WTC11 (cell line): ENCODE data around the gene CDIPT. TPM values are rescaled to one million over a fixed set of nuclear protein-coding genes. Genes with fewer than 3 reads are reported as not detected.
A peak's percentile ranks its signal among the peaks of the same experiment; 100 is the strongest.

ENCODE experiments used
- ATAC-seq: fragments of 200-7000 bp; cut with Tn5 transposase; 2 replicates; pipeline ENCODE4 v1.10.0; 2021; ENCODE audit warnings: mild to moderate bottlenecking, moderate library complexity
- CTCF ChIA-PET: fragments of 300-600 bp; sonication (Branson Sonifier 250); formaldehyde crosslinking; loops from one replicate; lab custom pipeline; 2021; ENCODE audit warnings: antibody characterized with exemption; lab: Charles Lee
- POLR2A ChIA-PET: fragments of 350-600 bp; sonication (Branson Sonifier 250); formaldehyde crosslinking; loops from one replicate; lab custom pipeline; 2021; ENCODE audit warnings: antibody characterized with exemption; lab: Charles Lee
- DNase-seq: peaks from one replicate; pipeline ENCODE4 v3.0.0; 2021; ENCODE audit warnings: low spot score
- H3K27ac Mint-ChIP-seq: 2 replicates; pipeline ENCODE4 v1.8.0; 2021; ENCODE audit warnings: mixed read lengths
- H3K27me3 Mint-ChIP-seq: 2 replicates; pipeline ENCODE4 v1.8.0; 2021; ENCODE audit warnings: low read depth, mild to moderate bottlenecking, moderate library complexity, mixed read lengths
- H3K36me3 Mint-ChIP-seq: 2 replicates; pipeline ENCODE4 v1.8.0; 2021; ENCODE audit warnings: mixed read lengths
- H3K4me1 Mint-ChIP-seq: 2 replicates; pipeline ENCODE4 v1.8.0; 2022; ENCODE audit warnings: mixed read lengths
- H3K4me3 Mint-ChIP-seq: 2 replicates; pipeline ENCODE4 v1.8.0; 2021; ENCODE audit warnings: mild to moderate bottlenecking, moderate library complexity, mixed read lengths
- H3K9me3 Mint-ChIP-seq: 2 replicates; pipeline ENCODE4 v1.8.0; 2021; ENCODE audit warnings: mixed read lengths
- AR ChIP-seq: fragments of 250-450 bp; sonication (Bioruptor Pico); IDR thresholded peaks from 2 replicates; pipeline ENCODE4 v1.9.0; 2021; ENCODE audit warnings: mild to moderate bottlenecking
- ATF6 ChIP-seq: sonication (generic); formaldehyde crosslinking; IDR thresholded peaks from 2 replicates; pipeline ENCODE4 v1.8.1; 2023; ENCODE audit warnings: mild to moderate bottlenecking, missing genetic modification reagents
- CDX4 ChIP-seq: fragments of 250-450 bp; sonication (Bioruptor Pico); IDR thresholded peaks from 2 replicates; pipeline ENCODE4 v1.9.0; 2021; ENCODE audit warnings: moderate library complexity, mild to moderate bottlenecking, inconsistent platforms, borderline replicate concordance
- CREB1 ChIP-seq: sonication (generic); formaldehyde crosslinking; IDR thresholded peaks from 2 replicates; pipeline ENCODE4 v1.8.0; 2023; ENCODE audit warnings: mild to moderate bottlenecking, missing genetic modification reagents
- ETV6 ChIP-seq: sonication (generic); formaldehyde crosslinking; IDR thresholded peaks from 2 replicates; pipeline ENCODE4 v1.8.1; 2022; ENCODE audit warnings: mild to moderate bottlenecking, missing genetic modification reagents
- FOXP1 ChIP-seq: sonication (generic); formaldehyde crosslinking; IDR thresholded peaks from 2 replicates; pipeline ENCODE4 v1.8.0; 2022; ENCODE audit warnings: missing genetic modification reagents, mild to moderate bottlenecking, moderate library complexity, borderline replicate concordance
- IRF2 ChIP-seq: sonication (generic); formaldehyde crosslinking; IDR thresholded peaks from 2 replicates; pipeline ENCODE4 v1.8.0; 2022; ENCODE audit warnings: low read depth, missing genetic modification reagents, borderline replicate concordance
- MAX ChIP-seq: sonication (generic); formaldehyde crosslinking; IDR thresholded peaks from 2 replicates; pipeline ENCODE4 v1.8.0; 2022; ENCODE audit warnings: mild to moderate bottlenecking, missing genetic modification reagents
- MLX ChIP-seq: sonication (generic); formaldehyde crosslinking; IDR thresholded peaks from 2 replicates; pipeline ENCODE4 v1.8.1; 2023; ENCODE audit warnings: mild to moderate bottlenecking, missing genetic modification reagents, moderate library complexity
- NR1H2 ChIP-seq: sonication (generic); formaldehyde crosslinking; IDR thresholded peaks from 2 replicates; pipeline ENCODE4 v1.9.0; 2021; ENCODE audit warnings: mild to moderate bottlenecking, moderate library complexity, missing genetic modification reagents
- SMAD3 ChIP-seq: sonication (generic); formaldehyde crosslinking; IDR thresholded peaks from 2 replicates; pipeline ENCODE4 v1.8.0; 2022; ENCODE audit warnings: missing genetic modification reagents, mild to moderate bottlenecking, borderline replicate concordance
- SMAD4 ChIP-seq: sonication (generic); formaldehyde crosslinking; IDR thresholded peaks from 2 replicates; pipeline ENCODE4 v1.8.0; 2022; ENCODE audit warnings: mild to moderate bottlenecking, missing genetic modification reagents
- SOX15 ChIP-seq: fragments of 250-450 bp; sonication (Bioruptor Pico); IDR thresholded peaks from 2 replicates; pipeline ENCODE4 v1.9.0; 2021; ENCODE audit warnings: mild to moderate bottlenecking
- STAT6 ChIP-seq: sonication (generic); formaldehyde crosslinking; conservative IDR thresholded peaks from 2 replicates; pipeline ENCODE4 v1.8.1; 2023; ENCODE audit warnings: mild to moderate bottlenecking, low read depth, missing genetic modification reagents, moderate library complexity
- TEAD1 ChIP-seq: sonication (generic); formaldehyde crosslinking; IDR thresholded peaks from 2 replicates; pipeline ENCODE4 v1.8.0; 2022; ENCODE audit warnings: mild to moderate bottlenecking, missing genetic modification reagents
- TEAD4 ChIP-seq: sonication (generic); formaldehyde crosslinking; IDR thresholded peaks from 2 replicates; pipeline ENCODE4 v1.8.0; 2022; ENCODE audit warnings: mild to moderate bottlenecking, missing genetic modification reagents
- USF2 ChIP-seq: sonication (generic); formaldehyde crosslinking; IDR thresholded peaks from 2 replicates; pipeline ENCODE4 v1.8.1; 2023; ENCODE audit warnings: mild to moderate bottlenecking, missing genetic modification reagents, moderate library complexity
- ZMAT4 ChIP-seq: fragments of 250-450 bp; sonication (Bioruptor Pico); IDR thresholded peaks from 2 replicates; pipeline ENCODE4 v1.9.0; 2021; ENCODE audit warnings: mild to moderate bottlenecking
- ZNF423 ChIP-seq: fragments of 250-450 bp; sonication (Bioruptor Pico); IDR thresholded peaks from 2 replicates; pipeline ENCODE4 v2.1.2; 2022; ENCODE audit warnings: mild to moderate bottlenecking, moderate library complexity
- ZSCAN18 ChIP-seq: fragments of 250-450 bp; sonication (Bioruptor Pico); IDR thresholded peaks from 2 replicates; pipeline ENCODE4 v2.1.2; 2022; ENCODE audit warnings: mild to moderate bottlenecking, moderate library complexity
- total RNA-seq: library from RNA; stranded (reverse); gene quantifications from 3 replicates; pipeline ENCODE4 v1.2.3, GENCODE V29; 2021

CDIPT gene
- total RNA-seq, 1 experiment from 2014 or later, result 71.7 TPM

- TF ChIP-seq MLX (CRISPR knock-in tag), result no peak
Observed at GRCh38 chr16:29816694-29817441, 46.2 kb downstream of the CDIPT start (continued).

- ChIA-PET CTCF (interaction anchor here (0.5 to 5.7 kb wide), 35 partner anchors 9 to 249 kb away, joined by 3 to 81 read pairs (median 4); partner anchors contain the start of genes ALDOA, ASPHD1, CDIPT and HIRIP3), POLR2A (interaction anchor here (0.6 to 2.9 kb wide), 9 partner anchors 9 to 272 kb away, joined by 3 to 12 read pairs (median 5); partner anchors contain the start of gene MAZ)
- TF ChIP-seq ZNF423 (0 out of 2 replicates have a peak, but pooled peaks have one; percentile 28), SMAD3 (CRISPR knock-in tag) (peak; percentile 67; the same call in 1 of the 2 replicates), AR (no peak), TEAD1 (peak; percentile 80; the same call in 1 of the 2 replicates), CREB1 (CRISPR knock-in tag) (0 out of 2 replicates have a peak, but pooled peaks have one; percentile 15), USF2 (CRISPR knock-in tag) (peak; percentile 62), ETV6 (CRISPR knock-in tag) (peak; percentile 95), SOX15 (CRISPR knock-in tag) (no peak), CDX4 (CRISPR knock-in tag) (no peak), ZSCAN18 (no peak), IRF2 (CRISPR knock-in tag) (no peak), SMAD4 (CRISPR knock-in tag) (no peak), MAX (CRISPR knock-in tag) (peak; percentile 85), NR1H2 (CRISPR knock-in tag) (no peak), STAT6 (CRISPR knock-in tag) (no peak), ZMAT4 (CRISPR knock-in tag) (no peak), ATF6 (CRISPR knock-in tag) (no peak; the same call in 1 of the 2 replicates), TEAD4 (CRISPR knock-in tag) (no peak), FOXP1 (peak; percentile 71; the same call in 1 of the 2 replicates)
Observed at GRCh38 chr16:29815793-29816693, 47.0 kb downstream of the CDIPT start, which contains the start of gene PAGR1. PAGR1 (plus strand) TSS chr16:29816152; CDS start chr16:29816526, 374 bp downstream.

More at GRCh38 chr16:29815793-29816693, 47.0 kb downstream of the CDIPT start, which contains the start of gene PAGR1:
- ATAC-seq (peak; percentile 56), DNase-seq (peak; percentile 98)
- H3K27ac Mint-ChIP-seq, result peak within 1 kb of the TSS; percentile 100
- no peaks in the 10 kb centered on the region; the same call in 1 of the 2 replicates for H3K27me3 Mint-ChIP-seq
- peaks cover 30% of the 10 kb centered on the region for H3K36me3 Mint-ChIP-seq
- peaks cover 56% of the 10 kb centered on the region for H3K4me1 Mint-ChIP-seq
- H3K4me3 Mint-ChIP-seq, result peak within 1 kb of the TSS; percentile 94
- no peaks in the 10 kb centered on the region for H3K9me3 Mint-ChIP-seq
